GM18951 (cell line): ENCODE data around the gene CYRIA.

Source experiments
- POLR2A ChIP-seq: IDR thresholded peaks from 4 replicates; pipeline ENCODE4 v1.6.1; 2011; ENCODE audit warnings: mild to moderate bottlenecking; ENCODE audit not compliant: insufficient read length, insufficient read depth; ENCODE audit errors: extremely low read depth
- in situ Hi-C: fragments of 300-500 bp; cut with MboI; formaldehyde crosslinking; loops from one replicate; pipeline ENCODE4 v1.12.0; 2022; ENCODE audit warnings: low sequenced_read_pairs, mixed read lengths, inconsistent platforms; ENCODE audit not compliant: unreplicated experiment

The CYRIA gene

GRCh38 chr2:16683576-16683975 is 17.9 kb upstream of the CYRIA start:
- no peak for TF ChIP-seq POLR2A
- in situ Hi-C loops, result no loop called here

- in situ Hi-C loops, result no loop called here
Observed at GRCh38 chr2:16682431-16683118, 16.9 kb upstream of the CYRIA start.

DNA sequence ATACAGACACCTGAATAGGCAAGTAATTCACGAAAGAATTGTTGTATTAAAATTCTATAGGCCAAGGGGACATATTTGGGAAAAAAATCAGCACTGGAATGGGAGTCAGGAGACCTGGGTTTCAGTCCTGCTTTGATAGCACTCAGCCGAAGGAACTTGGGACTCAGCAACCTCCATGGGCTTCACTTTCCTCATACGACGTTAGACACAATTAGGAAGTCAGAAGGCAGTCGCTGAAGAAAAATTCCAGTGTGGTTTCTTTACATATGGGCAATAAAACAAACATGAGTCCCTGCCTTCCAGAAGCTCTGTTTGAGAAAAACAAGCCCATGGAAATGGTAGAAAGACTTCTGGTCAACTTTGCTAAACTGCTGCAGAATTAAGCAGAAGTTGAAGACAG is 15.1 kb upstream of the CYRIA start:
- no peak for TF ChIP-seq POLR2A
- in situ Hi-C loops, result no loop called here

More at GRCh38 chr2:16682431-16683118, 16.9 kb upstream of the CYRIA start:
- TF ChIP-seq POLR2A, result no peak

GRCh38 chr2:16680304-16680703 is 14.7 kb upstream of the CYRIA start:
- TF ChIP-seq POLR2A, result no peak
- in situ Hi-C loops, result no loop called here

DNA sequence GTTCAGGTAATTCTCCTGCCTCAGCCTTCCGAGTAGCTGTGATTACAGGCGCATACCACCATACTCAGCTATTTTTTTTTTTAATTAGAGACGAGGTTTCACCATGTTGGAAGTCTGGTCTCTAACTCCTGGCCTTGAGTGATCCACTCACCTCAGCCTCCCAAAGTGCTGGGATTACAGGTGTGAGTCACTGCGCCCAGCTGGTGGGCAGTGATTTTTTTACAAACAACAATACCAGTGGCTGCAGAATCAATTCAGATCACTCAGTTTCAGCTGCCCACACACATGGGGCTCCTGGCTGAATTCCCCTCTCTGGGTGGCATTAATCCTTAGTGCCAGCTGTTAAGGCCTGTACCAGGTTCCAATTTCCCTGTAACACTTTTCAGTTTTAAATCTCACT is 13.3 kb upstream of the CYRIA start:
- in situ Hi-C loops, result no loop called here
- no peak for TF ChIP-seq POLR2A

DNA sequence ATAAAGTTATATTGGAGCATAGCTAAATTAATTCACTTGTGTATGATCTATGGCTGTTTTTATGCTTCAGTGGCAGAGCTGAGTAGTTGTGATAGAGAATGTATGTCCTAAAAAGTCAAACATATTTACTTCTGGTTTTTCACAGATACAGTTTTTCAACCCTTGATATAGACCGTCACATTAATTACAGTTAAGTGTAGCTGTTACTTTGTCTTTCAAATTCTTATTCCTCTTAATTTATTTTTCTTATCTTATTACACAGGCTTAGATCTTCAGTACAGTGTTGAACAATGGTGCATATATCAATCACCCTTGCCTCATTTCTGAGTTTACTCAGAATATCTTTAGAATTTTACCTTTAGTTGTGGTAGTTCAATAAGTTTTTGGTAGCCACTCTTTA is 12.2 kb upstream of the CYRIA start:
- in situ Hi-C loops, result no loop called here
- TF ChIP-seq POLR2A, result no peak

GRCh38 chr2:16675781-16676180 is 10.1 kb upstream of the CYRIA start:
- in situ Hi-C loops, result no loop called here
- no peak for TF ChIP-seq POLR2A

DNA sequence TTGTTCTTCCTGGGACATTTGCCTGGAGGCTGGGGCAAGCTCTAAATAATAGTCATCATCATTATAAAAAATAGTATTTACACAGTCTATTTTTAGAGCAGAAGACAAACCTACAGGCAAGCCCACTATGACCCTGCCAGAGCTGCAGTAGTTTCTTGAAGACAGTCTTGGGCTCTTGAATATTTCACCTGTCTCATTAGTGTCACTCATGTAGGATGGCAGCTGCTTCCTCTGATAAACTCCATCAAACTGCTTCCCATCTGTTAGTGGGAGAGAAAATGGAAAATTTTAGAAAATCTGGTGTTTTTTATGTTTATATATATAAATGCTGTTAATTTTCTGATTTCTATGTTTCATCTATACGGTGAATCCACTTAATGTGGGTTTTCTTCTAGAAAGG is 8.5 kb upstream of the CYRIA start:
- in situ Hi-C loops, result no loop called here
- no peak for TF ChIP-seq POLR2A

GRCh38 chr2:16671760-16672159 is 6.1 kb upstream of the CYRIA start:
- TF ChIP-seq POLR2A, result no peak
- in situ Hi-C loops, result no loop called here

DNA sequence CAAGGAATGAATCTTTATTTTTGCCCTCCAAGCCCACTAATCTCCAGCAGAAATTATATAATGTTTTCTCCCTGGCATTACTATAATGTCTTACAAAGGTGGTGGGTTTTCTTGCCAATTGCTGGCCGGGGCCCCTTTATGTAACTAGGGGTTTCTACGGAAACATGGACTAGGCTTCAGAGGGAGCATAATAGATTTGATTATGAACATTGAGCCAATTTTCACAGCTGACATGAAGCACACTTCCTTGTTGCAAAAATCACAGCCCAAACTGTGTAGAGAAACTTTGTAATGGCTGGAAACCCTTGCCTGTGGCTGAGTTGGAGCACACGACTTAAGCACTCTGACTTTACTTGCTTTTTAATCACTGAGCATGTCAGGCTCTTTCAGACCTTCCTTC is 3.8 kb upstream of the CYRIA start:
- in situ Hi-C loops, result no loop called here
- TF ChIP-seq POLR2A, result no peak

- in situ Hi-C loops, result no loop called here
- TF ChIP-seq POLR2A, result no peak
Observed at GRCh38 chr2:16666449-16666801, 791 bp upstream of the CYRIA start.

DNA sequence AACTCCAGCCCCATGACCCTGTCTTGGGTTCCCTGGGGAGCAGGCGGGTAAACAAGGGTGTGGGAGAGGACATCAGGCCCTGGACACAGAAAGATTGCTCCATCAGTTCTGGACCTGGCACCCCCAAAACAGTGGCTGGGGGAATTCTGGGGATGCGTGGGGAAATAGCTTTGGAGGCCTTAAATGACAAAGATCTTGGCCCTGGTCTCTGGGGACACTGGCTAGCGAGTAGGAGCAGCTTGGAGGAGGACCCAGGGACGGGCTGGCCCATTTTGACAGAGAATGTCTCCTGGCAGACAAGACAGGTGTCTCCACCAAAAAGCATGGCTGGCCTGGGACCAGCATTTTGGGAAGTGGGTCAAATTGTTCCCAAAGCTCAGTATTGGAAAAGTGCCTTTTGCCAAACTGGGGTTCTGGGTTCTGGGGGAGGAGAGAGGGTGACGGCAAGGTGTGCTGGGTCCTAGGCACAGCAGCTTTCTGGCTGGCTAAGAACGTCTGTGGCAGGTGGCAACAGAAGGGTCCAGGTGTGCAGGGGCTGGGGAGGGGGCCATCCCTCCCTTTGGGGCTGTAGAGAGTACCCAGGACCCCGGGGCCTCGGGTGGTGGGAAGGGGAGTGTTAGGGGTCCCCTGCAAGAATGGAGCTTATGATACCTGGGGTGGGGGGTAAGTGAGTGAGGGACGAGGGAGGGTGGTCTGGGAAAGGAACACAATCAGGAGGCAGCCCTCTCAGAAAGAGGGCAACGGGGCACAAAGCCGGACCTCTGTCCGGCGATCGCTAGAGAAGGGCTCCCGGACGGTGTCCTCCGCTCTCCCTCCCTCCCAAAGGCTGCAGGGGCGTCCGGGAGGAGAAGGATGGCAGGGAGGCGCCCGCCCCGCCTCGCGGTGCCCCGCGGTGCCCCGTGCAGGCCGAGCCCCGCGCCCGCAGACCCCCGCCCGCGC is 556 bp downstream of the CYRIA start:
- in situ Hi-C loops, result no loop called here

GRCh38 chr2:16664052-16664731 is 1.4 kb downstream of the CYRIA start:
- in situ Hi-C loops, result no loop called here
- no peak for TF ChIP-seq POLR2A

More for the DNA sequence above, 556 bp downstream of the CYRIA start:
- no peak for TF ChIP-seq POLR2A
